Measurements from ENCODE around the gene SHMT1. TPM values are rescaled to one million over a fixed set of nuclear protein-coding genes. Genes with fewer than 3 reads are reported as not detected.

The SHMT1 gene
- total RNA-seq: 21.5 and 27.3 TPM in 2 replicates

DNA sequence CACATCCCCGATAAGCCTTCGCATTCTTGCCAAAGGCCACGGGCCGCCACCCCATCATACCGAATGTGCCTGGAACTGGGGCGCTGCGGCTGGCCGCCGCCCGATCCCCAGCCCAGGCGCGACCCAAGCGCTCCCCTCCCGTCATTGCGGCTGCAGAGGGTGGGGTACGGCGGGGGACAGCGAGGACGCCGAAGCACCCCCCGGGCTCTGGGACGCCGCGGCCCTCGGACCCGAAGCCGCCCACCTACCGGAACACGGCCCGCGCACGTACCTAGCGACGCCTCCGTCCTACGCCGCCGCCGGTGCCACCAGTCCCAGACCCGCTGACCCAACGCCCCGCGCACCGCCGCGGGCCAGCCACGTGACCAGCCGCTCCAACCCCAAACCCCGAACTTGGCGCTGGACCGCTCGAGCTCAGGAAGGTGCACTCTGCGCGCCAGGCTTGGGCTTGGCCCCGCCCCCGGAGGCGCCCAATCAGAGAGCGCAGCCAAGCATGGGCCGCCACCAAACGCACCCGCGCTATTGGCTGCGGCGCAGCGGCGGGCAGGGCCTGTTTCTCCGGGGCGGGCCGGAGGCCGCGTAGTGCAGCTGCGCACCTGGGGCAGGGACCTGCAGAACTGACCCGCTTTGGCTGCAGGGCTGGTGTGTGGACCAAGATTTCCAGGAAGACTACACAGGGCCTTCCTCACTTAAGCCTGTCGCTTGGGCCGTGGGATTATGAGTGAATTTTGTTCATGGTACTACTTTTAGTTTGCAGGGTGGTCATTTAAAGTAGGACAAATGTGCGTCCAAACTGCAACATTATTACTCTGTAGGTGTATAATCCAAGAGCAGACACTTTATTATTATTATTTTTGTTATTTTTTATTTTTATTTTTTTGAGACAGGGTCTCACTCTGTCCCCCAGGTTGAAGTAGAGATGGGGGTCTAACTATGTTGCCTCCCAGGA is at the start of gene SHMT1:
Gene SHMT1, minus strand, starts transcription at position 450 of the 949 bp plus-strand sequence. CDS start 7,569 bp downstream, outside the sequence.

DNA sequence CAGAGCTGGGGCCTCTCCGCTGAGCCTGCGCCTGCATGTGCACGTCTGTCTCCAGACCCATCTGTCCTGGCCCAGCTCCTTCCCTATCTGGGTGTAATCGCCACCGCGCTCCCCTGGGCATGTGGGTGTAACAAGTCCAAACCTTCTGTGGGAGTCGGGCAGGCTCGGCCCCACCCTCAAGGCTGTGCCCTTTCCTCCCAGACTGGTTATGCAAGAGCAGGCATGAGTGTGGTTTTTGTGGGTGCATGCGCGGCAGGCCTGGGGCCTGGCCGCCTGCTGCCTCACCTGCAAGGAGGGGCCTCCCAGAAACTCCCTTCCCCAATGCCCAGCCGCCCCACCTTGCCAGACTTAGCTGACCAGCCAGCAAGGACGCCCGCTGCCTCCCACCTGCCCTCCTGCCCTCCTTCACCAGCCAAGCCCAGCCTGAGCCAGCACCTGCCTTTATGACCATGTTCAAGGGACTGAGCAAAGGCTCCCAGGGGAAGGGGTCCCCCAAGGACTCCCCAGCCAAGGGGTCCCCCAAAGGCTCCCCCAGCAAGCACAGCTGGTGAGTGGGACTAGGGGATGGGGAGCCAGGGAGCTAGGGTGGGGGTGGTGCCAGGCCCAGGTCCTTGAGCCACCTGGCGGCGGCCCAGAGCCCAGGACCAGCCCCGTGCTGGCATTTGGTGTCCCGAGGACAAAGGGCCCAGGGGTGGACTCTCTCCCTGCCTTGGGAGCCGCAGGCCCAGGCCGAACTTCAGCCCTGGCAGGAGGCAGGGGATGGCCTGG is 14.3 kb upstream of the SHMT1 start, which contains the start of gene EVPLL:
Gene EVPLL, plus strand, starts transcription at position 342 of the 768 bp plus-strand sequence. CDS start 3,160 bp downstream, outside the sequence.

DNA sequence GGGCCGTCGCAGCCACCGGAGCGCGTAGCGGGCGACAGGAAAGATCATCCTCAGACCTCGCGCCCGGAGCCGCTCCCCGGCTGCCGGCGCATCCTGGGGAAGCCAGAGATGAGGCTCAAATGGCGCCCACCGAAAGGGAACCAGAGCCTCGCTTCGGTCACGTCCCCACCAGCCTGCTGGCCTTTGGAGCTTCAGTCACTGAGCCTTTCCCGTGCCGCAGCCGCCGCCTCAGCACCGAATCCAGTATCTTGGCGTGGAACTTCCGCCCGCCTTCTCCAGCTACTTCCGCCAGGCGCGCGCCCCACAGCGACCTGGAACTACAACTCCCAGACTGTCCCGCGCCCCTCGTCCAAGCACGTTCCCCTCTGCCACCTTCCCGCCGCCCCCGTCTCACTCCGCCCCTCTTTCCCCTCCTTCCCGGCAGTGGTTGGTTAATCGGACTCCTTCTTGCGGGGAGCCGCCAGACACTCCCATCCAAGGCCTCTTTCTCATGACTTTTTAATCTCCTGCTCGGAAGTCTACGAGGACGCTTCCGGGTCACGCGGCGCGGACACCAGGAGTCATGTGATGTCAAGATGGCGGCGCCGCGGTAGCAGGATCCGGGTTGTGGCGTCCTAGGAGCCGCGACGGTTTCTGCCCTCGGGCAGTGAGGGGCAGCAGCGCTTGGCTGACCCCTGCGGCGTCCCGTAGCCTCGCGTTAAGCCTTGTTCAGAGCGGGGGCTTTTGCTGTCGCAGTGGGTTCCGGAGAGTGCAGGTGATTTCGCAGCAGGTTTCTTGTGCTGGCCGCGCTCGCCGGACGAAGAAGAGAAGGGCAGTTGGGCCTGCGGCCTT is 48.4 kb downstream of the SHMT1 start, which contains the start of the genes SMCR8 and TOP3A:
Gene SMCR8, plus strand, starts transcription at position 563 of the 831 bp plus-strand sequence. CDS start 497 bp downstream, outside the sequence.
Gene TOP3A, minus strand, starts transcription at position 264 of the 831 bp plus-strand sequence. Its CDS starts 216 bp downstream, at position 48.

Small RNA genes lying within 50 kb of the gene (small RNA-seq; reads per million reads assigned to genes)
- gene AL353997.5: not detected

Other genes with a start within 250 kb of the SHMT1 start
- gene ALKBH5, start 179.7 kb downstream of the SHMT1 start, total RNA-seq: 100 and 115 TPM in 2 replicates
- 33.8 and 38.3 TPM in 2 replicates for gene LLGL1, start 137.9 kb downstream of the SHMT1 start, total RNA-seq
- 253 and 319 TPM in 2 replicates for gene FLII, start 104.8 kb downstream of the SHMT1 start, total RNA-seq
- gene MIEF2, start 102.9 kb downstream of the SHMT1 start, total RNA-seq: 7.8 and 8.0 TPM in 2 replicates
- gene TOP3A, start 48.6 kb downstream of the SHMT1 start, total RNA-seq: 58.6 and 62.0 TPM in 2 replicates
- gene SMCR8, start 48.3 kb downstream of the SHMT1 start, total RNA-seq: 20.6 and 25.0 TPM in 2 replicates
- gene EVPLL, start 14.2 kb upstream of the SHMT1 start, total RNA-seq: not detected in 2 replicates
- gene LGALS9C, start 113.2 kb upstream of the SHMT1 start, total RNA-seq: not detected in 2 replicates